HG02973 (cell line): Measurements from ENCODE around the gene SLC52A1.
"Not testable (repeated sequence)": the region's sequence is repeated elsewhere in the genome, so short reads cannot be mapped to it uniquely, and the experiment has no call there.

Experiments
- ATAC-seq: cut with Tn5 transposase; IDR thresholded peaks from one replicate; pipeline ENCODE4 v1.9.1; 2021; ENCODE audit warnings: moderate library complexity; ENCODE audit not compliant: unreplicated experiment

Gene SLC52A1

DNA sequence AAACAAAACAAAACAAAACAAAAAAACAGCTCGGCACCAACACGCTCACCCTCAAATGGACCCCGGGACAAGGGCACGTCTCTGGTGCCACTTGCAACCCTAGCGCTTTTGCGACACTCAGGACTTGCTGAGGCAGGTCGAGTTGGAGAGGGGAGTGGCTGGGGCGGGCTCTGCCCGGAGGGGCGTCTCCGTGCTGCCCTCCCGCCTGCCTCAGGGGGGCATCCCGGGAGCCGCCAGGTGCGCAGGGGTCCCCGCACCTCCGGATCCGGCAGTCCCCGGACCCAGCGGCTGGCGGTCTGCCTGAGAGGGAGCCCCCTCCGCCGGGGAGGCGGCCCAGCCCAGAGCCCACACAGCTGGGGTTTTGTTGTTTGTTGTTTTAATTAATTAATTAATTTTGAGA, at the start of gene SLC52A1:
SLC52A1 (minus strand) TSS at position 112 of the 400 bp plus-strand sequence. CDS start 820 bp downstream, outside the sequence.
- no peak for ATAC-seq

DNA sequence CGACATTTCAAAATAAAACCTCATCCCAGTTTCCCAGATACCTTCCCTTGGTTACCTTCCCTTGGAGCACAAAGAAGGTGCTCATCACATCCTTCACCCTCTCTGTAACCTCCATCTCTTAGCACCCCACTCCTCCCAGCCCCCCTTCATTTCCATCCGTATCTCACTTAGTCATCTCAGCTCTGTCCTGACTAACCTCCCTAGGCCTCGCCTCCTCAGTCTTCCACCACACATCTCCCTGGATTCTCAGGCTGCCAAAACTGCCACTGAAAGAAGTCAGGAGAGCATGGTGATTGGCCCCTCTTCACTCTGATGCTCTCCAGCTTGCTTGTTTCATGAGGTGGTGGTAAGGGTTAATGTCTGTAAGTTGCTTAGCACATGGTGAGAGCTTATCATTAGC, 45.4 kb upstream of the SLC52A1 start:
- no peak for ATAC-seq

DNA sequence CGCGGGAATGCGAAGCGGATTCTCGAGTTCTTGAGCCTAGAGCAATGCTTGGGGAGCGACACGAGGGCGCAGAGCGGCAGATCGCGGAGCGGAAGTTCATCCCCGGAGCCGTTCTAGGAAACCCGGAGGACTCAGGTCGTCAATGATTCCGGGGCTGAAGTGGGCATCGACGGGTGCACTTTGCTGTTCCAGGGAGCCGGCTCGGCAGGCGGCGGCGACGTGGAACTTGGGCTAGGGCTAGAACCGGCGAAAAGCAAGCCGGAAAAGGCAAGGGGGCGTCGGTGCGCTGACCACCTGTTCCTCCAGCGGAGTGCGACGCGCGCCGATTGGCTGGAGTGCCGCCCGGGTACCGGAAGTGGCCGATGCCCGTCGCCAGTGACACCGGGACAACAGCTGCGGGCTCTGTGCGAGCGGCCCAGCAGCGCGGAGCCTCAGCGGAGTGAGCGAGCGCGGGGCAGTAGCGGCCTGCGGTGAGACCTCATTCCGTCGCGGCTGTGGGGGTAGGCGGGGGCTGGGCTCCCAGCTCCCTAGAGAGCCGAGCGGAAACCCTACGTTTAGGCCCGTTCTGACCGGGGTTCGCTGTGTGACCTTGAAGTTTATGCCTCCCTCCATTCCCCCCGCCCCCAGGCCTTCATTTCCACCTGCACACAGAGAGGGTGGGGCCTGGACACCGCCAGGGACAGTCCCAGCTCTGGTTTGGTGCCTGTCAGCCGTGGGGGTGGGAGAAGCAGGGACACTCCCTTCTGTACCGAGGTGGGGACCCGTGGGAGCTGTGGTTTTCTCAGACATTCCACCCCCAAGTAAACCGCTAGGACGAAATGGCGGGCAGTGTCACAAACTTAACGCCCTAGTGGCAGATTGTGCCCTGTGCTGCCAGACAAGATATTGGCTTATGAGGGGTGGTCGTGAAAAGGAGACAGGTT, 43.1 kb upstream of the SLC52A1 start, which contains the start of gene ZFP3:
ZFP3 (plus strand) TSS at position 362 of the 923 bp plus-strand sequence. CDS start 13,038 bp downstream, outside the sequence.
- ATAC-seq: peak; percentile 77

DNA sequence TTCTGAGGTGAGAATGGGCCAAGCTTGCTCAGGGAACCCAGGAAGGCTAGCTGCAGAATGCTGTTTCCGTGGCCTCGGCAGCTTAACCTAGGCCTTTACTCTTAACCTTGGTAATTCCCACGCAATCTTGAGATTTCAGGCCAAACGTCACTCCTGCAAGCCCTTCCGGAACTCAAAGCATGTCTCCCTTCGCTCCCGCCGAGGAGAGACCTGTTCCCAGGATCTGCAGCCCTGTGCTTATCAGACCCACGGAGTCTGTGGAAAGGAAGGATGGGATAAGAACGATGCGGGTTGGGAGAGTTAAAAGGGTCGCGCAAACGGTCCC, 42.5 kb upstream of the SLC52A1 start:
- no peak for ATAC-seq

DNA sequence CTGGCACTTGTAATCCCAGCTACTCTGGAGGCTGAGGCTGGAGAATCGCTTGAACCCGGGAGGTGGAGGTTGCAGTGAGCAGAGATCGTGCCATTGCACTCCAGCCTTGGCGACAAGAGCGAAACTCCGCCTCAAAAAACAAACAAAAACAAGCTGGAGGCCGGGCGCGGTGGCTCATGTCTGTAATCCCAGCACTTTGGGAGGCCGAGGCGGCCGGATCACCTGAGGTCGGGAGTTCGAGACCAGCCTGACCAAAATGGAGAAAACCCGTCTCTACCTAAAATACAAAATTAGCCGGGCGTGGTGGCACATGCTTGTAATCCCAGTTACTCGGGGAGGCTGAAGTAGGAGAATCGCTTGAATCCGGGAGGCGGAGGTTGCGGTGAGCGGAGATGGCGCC, 42.0 kb upstream of the SLC52A1 start:
- ATAC-seq: not testable (repeated sequence)

DNA sequence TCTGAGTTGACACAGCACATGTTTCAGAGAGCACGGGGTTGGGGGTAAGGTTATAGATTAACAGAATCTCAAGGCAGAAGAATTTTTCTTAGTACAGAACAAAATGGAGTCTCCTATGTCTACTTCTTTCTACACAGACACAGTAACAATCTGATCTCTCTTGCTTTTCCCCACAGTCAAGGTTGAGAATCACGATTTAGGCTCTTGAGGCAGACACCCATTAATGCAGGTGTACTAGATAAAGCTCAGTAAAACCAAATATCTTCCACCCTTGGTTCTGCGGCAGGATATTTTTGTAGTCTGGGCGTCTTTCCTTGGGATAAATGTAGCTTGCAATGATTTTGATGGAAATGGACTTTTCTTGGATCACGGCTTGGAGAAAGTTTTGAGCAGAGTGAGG, 40.2 kb upstream of the SLC52A1 start:
- ATAC-seq: not testable (repeated sequence)

DNA sequence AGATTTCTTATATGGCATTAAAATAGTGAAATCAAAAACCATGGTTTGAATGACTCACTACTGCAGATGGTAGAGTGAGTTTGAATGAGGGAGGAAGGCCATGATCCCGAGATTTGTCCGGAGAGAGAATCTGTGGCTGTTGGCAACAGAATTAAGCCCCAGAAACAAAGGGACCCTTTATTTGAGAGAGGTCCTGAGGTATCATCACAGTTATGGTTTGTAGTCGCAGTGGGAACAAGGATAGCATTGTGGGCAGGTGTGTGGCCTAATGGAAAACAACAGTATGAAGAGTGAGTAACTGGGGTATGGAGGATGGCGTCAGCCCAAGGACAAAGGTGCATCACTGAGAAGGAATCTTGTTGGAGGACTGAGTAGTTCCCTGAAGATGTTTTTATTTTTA, 34.5 kb upstream of the SLC52A1 start:
- no peak for ATAC-seq

DNA sequence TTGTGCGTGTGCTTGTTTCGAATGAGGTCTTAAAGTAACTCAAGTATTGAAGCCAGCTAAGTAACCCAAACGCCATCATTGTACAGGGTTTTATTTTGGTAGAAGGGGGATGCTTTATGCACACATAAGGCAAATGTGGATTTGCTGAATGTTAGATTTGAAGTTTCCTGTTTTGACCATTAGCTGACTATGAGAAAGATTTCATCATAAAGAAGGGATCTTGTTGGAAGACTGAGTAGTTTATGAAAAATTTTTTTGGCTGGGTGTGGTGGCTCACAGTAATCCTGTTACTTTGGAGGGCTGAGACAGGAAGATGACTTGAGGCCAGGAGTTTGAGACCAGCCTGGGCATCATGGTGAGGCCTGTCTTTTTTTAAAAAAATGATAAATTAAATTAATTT, 33.0 kb upstream of the SLC52A1 start:
- ATAC-seq: no peak

DNA sequence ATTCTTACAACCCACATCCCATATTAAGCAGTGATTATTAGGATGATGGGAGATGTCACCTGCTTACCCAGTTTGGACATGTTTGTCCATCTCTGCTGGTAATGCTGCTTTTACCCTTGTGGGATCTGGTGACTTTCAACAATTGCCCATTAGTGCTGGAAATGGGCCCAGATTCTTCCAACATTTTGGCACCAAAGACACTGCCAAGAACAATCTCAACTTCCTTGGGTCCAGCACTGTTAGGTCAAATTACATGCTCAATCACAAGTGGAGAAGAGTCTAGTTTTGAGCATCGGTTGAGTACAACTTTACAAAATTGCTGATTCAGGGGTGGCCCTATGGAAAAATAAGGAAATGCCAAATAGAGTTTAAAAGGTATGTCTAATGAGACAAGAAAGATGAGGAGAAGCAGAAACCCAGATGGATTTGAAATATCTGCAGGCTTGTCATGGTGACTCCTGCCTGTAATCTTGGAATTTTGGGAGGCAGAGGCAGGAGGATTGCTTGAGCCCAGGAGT, 30.1 kb upstream of the SLC52A1 start:
- ATAC-seq: no peak

DNA sequence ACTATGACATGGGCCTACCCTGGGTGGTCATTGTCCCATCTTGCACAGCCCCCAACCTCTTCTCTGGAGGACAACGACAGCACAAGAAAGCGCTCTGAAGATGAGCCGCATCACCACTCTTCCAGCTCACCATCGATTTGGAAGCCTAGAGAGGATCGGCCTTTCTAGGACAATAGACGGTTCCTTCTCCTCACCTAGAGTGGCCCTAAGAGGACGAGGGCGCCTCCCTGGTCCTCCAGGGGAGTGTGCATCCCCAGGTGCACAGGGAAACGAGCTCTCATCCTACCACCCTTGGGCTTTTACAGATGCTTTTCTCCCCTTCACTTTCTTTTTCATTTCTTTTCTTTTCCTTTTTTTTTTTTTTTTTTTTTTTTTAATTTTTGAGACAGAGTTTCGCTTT, 20.3 kb upstream of the SLC52A1 start:
- ATAC-seq: no peak

DNA sequence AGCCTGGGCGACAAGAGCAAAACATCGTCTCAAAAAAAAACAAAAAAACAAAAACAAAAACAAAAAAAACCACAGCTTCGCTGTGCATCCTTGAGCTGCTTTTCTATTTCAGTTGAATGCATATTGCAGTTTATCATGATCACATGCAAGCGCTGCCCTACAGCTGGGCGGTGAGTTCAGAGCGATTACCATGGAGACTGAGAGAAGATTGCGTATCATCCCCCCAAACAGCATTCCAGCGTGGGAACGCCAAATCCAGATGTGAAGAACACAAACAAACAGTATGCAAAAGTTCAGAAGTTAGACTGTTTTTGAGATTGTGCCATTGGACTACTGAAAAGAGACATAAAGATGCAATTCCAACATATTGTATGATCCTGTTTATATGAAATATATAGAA, 15.1 kb upstream of the SLC52A1 start:
- no peak for ATAC-seq

DNA sequence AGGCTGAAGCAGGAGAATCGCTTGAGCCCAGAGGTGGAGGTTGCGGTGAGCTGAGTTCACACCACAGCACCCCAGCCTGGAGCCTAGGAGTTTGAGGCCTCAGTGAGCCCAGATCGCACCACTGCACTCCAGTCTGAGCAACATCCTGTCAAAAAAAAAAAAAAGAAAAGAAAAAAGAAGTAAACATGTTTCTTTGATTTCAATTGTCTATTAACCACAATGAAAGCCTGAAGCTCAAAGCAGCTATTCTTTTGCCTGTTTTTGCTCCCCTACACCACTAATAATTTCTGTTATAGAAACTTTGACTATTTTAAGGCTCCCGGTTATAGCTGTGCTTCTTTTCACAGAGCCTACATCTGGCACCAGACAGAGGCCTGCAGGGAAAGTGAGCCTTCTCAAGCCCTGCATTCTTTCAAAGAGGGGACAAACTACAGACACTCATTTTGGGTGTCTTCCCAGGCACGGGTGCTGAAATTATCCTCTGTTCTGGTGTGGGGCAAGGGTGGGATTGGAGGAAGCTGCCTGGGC, 14.2 kb upstream of the SLC52A1 start:
- ATAC-seq: no peak

DNA sequence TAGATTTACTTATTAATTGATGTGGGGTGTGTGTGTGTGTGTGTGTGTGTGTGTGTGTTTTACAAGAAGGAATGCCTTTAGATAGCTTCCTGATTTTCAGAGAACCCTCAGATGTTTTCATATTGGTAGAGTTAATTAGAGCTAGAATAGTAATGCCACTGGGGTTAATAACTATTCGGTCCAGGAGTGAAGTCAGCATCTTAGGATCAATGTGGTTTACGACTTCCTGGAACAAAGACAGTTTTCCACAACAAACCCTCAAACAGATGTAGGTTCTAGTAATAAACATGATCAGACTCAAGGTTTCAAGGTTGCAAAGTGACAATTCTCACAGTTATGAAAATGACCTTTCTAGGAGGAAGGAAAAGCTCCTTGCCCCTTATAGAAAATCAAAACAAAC, 12.2 kb upstream of the SLC52A1 start:
- no peak for ATAC-seq

DNA sequence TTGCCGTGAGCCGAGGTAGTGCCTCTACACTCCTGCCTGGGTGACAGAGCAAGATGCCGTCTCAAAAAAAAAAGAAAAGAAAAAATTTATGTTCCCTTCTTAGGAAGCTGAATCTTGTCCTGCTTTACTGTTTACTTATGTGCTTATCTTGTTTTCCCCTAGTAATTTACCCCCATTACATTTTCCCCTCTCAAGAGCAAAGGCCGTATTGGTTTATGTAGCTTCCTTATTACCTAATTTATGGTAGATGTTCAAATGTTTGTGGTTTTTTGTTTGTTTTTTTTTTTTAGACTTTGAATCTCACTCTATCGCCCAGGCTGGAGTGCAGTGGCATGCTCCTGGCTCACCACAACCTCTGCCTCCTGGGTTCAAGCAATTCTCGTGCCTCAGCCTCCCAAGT, 10.3 kb upstream of the SLC52A1 start:
- ATAC-seq: no peak

DNA sequence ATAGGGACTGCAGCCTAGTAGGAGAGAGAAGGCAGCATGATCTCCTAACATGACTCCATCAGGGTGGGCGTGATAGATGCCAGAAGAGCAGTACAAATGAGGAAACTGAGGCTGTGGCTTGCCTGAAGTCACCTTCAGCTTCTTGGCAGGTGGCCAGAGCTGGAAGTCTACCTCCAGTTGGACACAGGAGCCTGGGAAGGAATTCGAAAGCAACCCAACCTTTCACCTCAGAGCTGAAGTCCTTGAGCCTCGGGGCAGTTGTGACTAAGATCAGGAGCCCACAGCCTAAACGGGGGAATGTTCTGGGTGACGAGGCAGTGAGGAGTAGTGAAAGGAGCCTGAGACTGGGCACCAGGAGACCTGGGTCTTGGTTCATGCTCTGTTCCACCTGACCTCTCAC, 9.4 kb upstream of the SLC52A1 start:
- no peak for ATAC-seq

DNA sequence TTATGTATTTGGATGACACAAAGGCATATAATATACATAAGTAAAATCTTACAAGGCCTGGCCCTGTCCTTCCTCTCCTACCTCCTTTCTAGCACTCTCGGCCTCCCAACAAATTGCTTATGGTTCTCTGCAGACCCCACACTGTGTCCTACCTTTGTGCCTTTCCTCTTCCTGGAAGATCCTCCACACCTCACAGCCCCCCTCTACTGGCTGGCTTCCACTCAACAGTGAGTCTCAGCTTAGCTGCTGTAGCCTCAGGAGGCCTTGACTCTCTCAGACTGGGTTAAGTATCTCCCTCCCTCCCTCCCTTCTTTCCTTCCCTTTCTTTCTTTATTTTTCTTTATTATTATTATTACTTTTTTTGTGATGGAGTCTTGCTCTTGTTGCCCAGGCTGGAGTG, 8.3 kb upstream of the SLC52A1 start:
- no peak for ATAC-seq

DNA sequence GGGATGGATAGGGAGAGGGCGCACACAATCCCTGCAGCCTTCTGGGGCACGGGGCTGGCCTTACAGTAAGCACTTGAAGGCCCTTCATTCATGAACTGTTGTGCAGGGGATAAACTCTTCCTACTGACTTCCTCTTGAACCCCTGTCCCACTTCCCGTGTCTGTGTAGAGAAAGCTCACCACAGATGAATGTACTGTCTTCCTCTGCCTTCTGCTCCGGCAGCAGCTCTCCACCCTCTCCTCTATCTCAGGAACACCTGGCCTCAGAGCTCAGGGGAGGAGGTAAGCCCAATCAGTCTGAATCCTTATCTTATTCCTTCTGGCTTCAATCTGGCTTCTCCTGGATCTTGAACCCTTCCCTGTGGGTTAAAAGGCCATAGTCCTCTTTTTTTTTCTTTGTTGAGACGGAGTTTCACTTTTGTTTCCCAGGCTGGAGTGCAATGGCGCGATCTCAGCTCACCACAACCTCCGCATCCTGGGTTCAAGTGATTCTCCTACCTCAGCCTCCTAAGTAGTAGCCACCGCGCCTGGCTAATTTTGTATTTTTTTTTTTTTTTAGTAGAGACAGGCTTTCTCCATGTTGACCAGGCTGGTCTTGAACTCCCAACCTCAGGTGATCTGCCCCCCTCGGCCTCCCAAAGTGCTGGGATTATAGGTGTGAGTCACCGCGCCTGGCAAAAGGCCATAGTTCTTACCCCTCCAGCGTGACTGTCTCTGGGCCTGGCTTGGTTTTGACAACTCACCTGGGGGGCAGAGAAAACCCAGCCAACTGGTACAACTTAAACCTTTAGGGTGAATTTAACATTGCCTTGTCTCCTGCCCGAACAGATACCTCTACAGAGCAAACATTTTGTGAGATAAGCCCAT, 7.2 kb upstream of the SLC52A1 start:
- no peak for ATAC-seq

DNA sequence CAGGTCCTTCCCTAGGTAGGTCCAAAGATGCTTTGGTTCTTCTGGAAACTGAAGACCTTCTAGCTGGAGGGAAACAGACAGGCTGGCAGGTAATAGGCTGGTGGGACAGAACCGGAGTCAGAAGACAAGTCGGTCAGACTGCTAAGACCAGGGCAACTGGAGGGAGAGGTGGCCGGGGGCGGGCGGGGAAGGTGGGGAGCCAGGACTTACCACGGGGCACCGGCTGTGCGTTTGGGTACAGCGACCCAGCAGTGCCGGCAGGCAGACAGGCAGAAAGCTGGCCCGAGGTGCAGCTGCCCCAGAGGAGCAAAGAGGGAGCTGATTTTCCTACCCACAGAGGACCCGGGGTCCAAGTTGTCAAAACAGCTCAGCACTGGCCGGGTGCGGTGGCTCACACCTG, 575 bp downstream of the SLC52A1 start:
- no peak for ATAC-seq

DNA sequence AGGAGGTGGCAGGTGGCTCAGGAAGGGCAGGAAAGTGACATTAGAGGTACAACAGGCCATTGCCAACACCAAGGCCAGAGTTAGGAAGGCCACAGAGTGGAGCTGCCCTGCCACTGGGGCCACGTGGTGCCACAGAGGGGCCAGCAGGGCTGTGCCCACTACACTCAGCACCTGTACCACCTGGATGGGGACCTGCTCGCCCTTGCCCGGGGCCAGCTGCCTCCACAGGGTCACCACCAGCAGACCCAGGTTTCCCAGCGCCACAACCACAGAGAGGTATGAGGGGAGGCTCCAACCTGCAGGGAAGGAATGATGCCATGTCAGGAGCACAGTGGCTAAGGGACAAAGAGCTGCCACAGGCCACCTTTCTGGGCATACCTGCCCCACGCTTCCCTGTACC, 1.2 kb downstream of the SLC52A1 start:
- ATAC-seq: no peak

DNA sequence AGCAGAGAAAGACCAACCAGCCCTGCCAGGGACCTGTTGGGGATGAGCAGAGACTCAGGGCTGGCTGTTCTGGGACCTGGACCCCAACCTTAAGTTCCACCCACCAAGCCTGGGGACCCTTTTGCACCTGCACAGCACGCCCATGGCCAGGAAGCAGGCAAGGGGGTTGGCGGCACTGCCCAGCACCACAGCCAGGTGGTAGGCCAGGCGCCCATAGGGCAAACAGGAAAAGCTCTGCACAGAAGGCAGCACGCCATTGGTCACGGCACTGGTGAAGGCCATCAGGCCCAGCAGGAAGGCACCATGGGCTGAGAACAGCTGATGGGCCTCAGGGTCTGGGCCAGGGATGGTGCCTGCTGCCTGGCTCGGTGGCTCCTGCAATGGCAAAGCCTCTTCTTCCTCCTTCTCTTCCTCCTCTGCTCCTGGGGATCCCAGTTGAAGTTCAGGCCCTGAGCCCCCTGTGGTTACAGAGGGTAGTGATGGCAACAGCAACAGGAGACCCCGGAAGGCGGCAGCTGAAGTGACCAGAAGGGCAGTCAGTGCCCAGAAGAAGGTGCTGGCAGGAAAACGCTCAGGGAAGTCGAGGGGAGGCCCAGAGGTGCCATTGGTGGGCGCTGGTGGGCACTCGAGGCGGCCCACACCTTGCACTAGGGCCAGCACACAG, 1.7 kb downstream of the SLC52A1 start:
- no peak for ATAC-seq

DNA sequence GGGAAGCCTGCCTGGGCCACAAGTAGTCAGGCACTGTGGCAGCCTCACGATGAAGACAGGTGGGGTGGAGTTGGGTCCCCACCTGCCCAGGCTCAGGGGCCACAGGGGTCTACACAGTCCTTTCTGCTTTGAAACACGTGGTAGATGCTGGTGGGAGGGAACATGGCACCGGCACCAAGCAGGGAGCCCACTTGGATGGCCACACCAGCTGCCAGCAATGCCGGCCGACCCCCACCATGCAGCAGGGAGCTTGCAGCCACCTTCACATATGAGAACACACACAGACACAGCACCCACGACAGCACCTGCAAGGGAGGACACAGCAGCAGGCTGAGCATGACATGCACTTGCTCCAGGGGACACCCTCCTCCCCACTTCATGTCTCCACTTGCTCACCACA, 2.4 kb downstream of the SLC52A1 start:
- no peak for ATAC-seq
